ENCODE results near the gene TMEM202. TPM values are rescaled to one million over a fixed set of nuclear protein-coding genes. Genes with fewer than 3 reads are reported as not detected.

Gene TMEM202
- total and polyA plus RNA-seq, 2 of the 4 experiments (the other 2 are of a cell fraction) = not detected

GRCh38 chr15:72375846-72376581, 22.1 kb upstream of the TMEM202 start, which contains the start of gene HEXA:
TSS of gene HEXA (minus strand) at chr15:72376014. CDS start at chr15:72375972, 42 bp downstream.
- ATAC-seq (ENCODE audit: low read depth) (peak; percentile 86), DNase-seq (peak; percentile 89)
- Histone ChIP-seq H3K9me3 (ENCODE audit: control insufficient read depth, insufficient read depth, low read length) (no peaks in the 10 kb centered on the region), H3K4me2 (ENCODE audit: low read depth, low read length) (peak within 1 kb of the TSS; percentile 70), H2AK9ac (replicated peaks; ENCODE audit: low read depth, low read length, poor library complexity) (peak within 1 kb of the TSS; percentile 48), H2BK120ac (ENCODE audit: low read depth, low read length) (peak within 1 kb of the TSS; percentile 66), H2AK5ac (ENCODE audit: low read depth, low read length) (peak within 1 kb of the TSS; percentile 26; the same call in 1 of the 2 replicates), H3K79me1 (ENCODE audit: low read depth in 1 of 2, low read length in 2 of 2) (peaks cover 16 to 41% of the 10 kb centered on the region in 2 experiments; a peak in 3 of 4 replicates), H2AFZ (replicated peaks; ENCODE audit: low read length, poor library complexity) (peak within 1 kb of the TSS; percentile 98), H4K91ac (ENCODE audit: insufficient read depth, low read depth, low read length) (peak within 1 kb of the TSS; percentile 91), H3K9ac (ENCODE audit: low read depth, low read length) (peak within 1 kb of the TSS; percentile 76), H4K20me1 (ENCODE audit: insufficient read depth, low read length) (0 out of 2 replicates have a peak, but pooled peaks cover 3% of the 10 kb centered on the region), H3K4me1 (ENCODE audit: control insufficient read depth, insufficient read depth, low read length) (no peaks in the 10 kb centered on the region), H3K36me3 (ENCODE audit: control insufficient read depth, insufficient read depth, low read length) (0 out of 2 replicates have a peak, but pooled peaks cover 2% of the 10 kb centered on the region), H2BK15ac (ENCODE audit: low read depth, low read length) (peak within 1 kb of the TSS; percentile 26; the same call in 1 of the 3 replicates), H3K4me3 (ENCODE audit: insufficient read depth, low read depth, low read length) (peak within 1 kb of the TSS; percentile 73), H3K56ac (ENCODE audit: extremely low read depth, insufficient read depth, low read length) (peak within 1 kb of the TSS; percentile 68; the same call in 1 of the 2 replicates), H3K18ac (ENCODE audit: low read depth, low read length) (peak within 1 kb of the TSS; percentile 12), H2BK5ac (ENCODE audit: low read depth, low read length, poor library complexity, severe bottlenecking) (peak within 1 kb of the TSS; percentile 69), H4K8ac (ENCODE audit: low read depth in 2 of 2, low read length in 2 of 2) (peak within 1 kb of the TSS; percentile 90 to 98), H2BK20ac (ENCODE audit: low read depth, low read length) (peak within 1 kb of the TSS; percentile 16; the same call in 1 of the 2 replicates), H3K4ac (ENCODE audit: low read depth, low read length) (peak within 1 kb of the TSS; percentile 91), H3K23ac (ENCODE audit: low read depth, low read length) (peak within 1 kb of the TSS; percentile 88), H3K27me3 (ENCODE audit: control insufficient read depth, insufficient read depth, low read length) (peaks cover 4% of the 10 kb centered on the region), H4K5ac (ENCODE audit: low read depth, low read length) (peak within 1 kb of the TSS; percentile 80), H3K14ac (replicated peaks; ENCODE audit: low read depth, low read length) (peak within 1 kb of the TSS; percentile 92), H3K9me1 (ENCODE audit: insufficient read depth, low read length) (0 out of 2 replicates have a peak, but pooled peaks cover 2% of the 10 kb centered on the region), H3K27ac (ENCODE audit: insufficient read depth, low read length) (peak within 1 kb of the TSS; percentile 73)
- dilution Hi-C loops (cut with HindIII; ENCODE audit: low sequenced_read_pairs, unreplicated experiment) (no loop called here), in situ Hi-C loops (cut with MboI; ENCODE audit: low sequenced_read_pairs) (no loop called here), intact Hi-C loops (cut with micrococcal nuclease) (no loop called here)
- TF ChIP-seq ELK1 (IDR thresholded peaks at IDR 0.05; ENCODE audit: borderline replicate concordance, low read depth, low read length) (no peak), USF2 (IDR thresholded peaks at IDR 0.05; ENCODE audit: low read depth, low read length) (peak; percentile 100), FOS (IDR thresholded peaks at IDR 0.05; ENCODE audit: low read depth, low read length) (peak; percentile 100), MXI1 (IDR thresholded peaks at IDR 0.05; ENCODE audit: borderline replicate concordance, low read depth, low read length) (peak; percentile 29; the same call in 1 of the 2 replicates), MAZ (IDR thresholded peaks at IDR 0.05; ENCODE audit: borderline replicate concordance, low read depth, low read length) (peak; percentile 99), POLR2A (IDR thresholded peaks at IDR 0.05; ENCODE audit: low read depth, low read length) (peak; percentile 74), CHD1 (IDR thresholded peaks at IDR 0.05; ENCODE audit: low read depth, low read length) (no peak), CTCF (conservative IDR thresholded peaks at IDR 0.05; ENCODE audit: low read depth, low read length) (no peak), BHLHE40 (IDR thresholded peaks at IDR 0.05; ENCODE audit: low read depth, low read length) (peak; percentile 87)
- no TSS peak for BruUV-seq (replicated peaks)
- 2% methylated on average over 38 of the region's 50 CpGs; no CpG with 5 or more reads in 1 of the 2 experiments for WGBS, 2 experiments (ENCODE audit: extremely low coverage in 2 of 2, insufficient read length in 1 of 2)
- ChIA-PET POLR2A (ENCODE audit: unreplicated experiment) (no interaction called here), CTCF (interaction anchor here (1.3 kb wide), 1 partner anchor 158 kb away, joined by 3 read pairs; no protein-coding TSS in a partner anchor)
